ENCODE data around the gene OR56A3.

OR56A3 gene

GRCh38 chr11:5968394-5968793, 26.3 kb downstream of the OR56A3 start, which contains the start of gene OR56A5:
Gene OR56A5, minus strand, starts transcription at chr11:5968494. Its CDS starts 0 bp downstream, at chr11:5968494.
- in situ Hi-C loops (cut with HindIII; ENCODE audit: low sequenced_read_pairs): no loop called here

GRCh38 chr11:5973530-5973929, 31.5 kb downstream of the OR56A3 start:
- in situ Hi-C loops (cut with HindIII; ENCODE audit: low sequenced_read_pairs): no loop called here

- in situ Hi-C loops (cut with HindIII; ENCODE audit: low sequenced_read_pairs): no loop called here
Observed at GRCh38 chr11:5983443-5983842, 41.4 kb downstream of the OR56A3 start.

GRCh38 chr11:5986885-5987284, 44.8 kb downstream of the OR56A3 start, which contains the start of gene OR52L1:
Gene OR52L1, minus strand, starts transcription at chr11:5986985. Its CDS starts 55 bp downstream, at chr11:5986930.
- in situ Hi-C loops (cut with HindIII; ENCODE audit: low sequenced_read_pairs): no loop called here

- in situ Hi-C loops (cut with HindIII; ENCODE audit: low sequenced_read_pairs): no loop called here
Observed at GRCh38 chr11:5989203-5989602, 47.2 kb downstream of the OR56A3 start.

- in situ Hi-C loops (cut with HindIII; ENCODE audit: low sequenced_read_pairs): loop anchor here (5.0 kb wide), 1 partner anchor 50 kb away; no protein-coding TSS in a partner anchor
Observed at GRCh38 chr11:5992150-5992549, 50.1 kb downstream of the OR56A3 start.

GRCh38 chr11:5992604-5993251, 50.7 kb downstream of the OR56A3 start:
- in situ Hi-C loops (cut with HindIII; ENCODE audit: low sequenced_read_pairs): loop anchor here (5.0 kb wide), 1 partner anchor 50 kb away; no protein-coding TSS in a partner anchor

- in situ Hi-C loops (cut with HindIII; ENCODE audit: low sequenced_read_pairs): loop anchor here (5.0 kb wide), 1 partner anchor 48 kb away; no protein-coding TSS in a partner anchor
Observed at GRCh38 chr11:5994791-5995190, 52.7 kb downstream of the OR56A3 start.

All from DLD1 (cell line).